ENCODE data around the gene MAP4K4.
"Not testable (repeated sequence)": the region's sequence is repeated elsewhere in the genome, so short reads cannot be mapped to it uniquely, and the experiment has no call there.

The MAP4K4 gene

DNA sequence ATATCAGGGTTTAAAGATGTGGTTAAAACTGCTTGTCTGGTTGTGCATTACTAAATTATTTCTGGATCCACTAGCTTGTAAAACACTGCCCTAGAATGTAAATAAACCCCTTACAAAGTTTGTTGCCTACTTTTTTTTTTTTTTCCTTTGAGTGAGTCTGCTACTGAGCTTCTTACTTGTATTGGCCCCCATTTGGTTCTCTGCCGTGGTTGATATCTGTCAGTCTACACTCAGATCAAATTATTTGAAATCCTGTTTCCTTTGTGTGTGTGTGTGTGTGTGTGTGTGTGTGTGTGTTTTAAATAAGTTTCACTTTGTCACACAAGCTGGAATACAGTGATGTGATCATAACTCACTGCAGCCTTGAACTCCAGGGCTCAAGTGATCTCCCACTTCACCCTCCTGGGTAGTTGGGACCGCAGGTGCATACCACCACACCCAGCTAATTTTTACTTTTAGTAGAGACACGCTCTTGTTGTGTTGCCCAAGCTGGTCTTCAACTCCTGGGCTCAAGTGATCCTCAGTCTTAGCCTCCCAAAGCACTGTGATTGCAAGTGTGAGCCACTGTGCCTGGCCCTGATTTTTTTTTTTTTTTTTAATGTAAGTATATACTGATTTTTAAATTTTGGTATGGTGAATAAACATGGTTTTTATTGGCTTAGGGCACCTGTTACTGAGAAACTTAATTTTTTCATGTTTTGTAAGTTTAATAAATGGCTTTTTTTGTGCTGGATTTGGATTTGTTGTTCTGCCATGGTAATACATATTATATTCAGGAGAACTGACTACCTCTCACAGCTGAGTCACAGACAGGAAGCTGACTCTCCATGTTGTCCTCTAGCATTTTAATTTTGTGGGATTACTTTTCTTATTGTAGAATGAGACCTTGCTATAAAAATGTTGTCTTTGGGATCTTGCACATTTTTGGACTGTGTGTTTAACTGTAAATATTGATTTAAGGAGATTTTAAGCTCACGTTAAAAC, 48.5 kb downstream of the MAP4K4 start:
- Histone ChIP-seq H3K36me3 (replicated peaks) (no peaks in the 10 kb centered on the region), H3K9me3 (no peaks in the 10 kb centered on the region; the same call in 1 of the 2 replicates), H3K27me3 (ENCODE audit: low read depth) (no peaks in the 10 kb centered on the region), H3K4me1 (peaks cover 19% of the 10 kb centered on the region), H3K4me3 (no peak overlapping the region)
- in situ Hi-C loops (cut with MboI; ENCODE audit: low sequenced_read_pairs): no loop called here
- no peak for DNase-seq (ENCODE audit: low spot score in 2 of 2)

DNA sequence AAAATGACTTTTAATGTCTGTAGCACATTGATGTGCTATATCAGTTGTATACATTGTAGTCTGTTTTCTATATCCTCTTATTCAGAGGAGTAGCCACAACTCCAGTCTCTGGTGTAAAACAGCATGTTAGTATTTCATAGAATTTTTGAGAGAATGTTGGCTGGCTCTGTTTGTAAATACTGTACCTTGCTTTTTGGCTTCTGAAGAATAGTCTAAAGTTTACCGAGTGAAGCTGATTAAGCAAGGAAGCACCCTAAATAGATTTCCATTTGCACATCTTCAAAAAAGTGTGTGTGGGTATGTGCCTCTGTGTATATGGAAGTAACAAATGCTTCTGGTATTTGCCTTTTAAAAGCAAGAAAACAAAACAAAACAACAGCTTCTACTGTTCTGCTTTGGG, 50.5 kb downstream of the MAP4K4 start:
- Histone ChIP-seq H3K4me3 (no peak overlapping the region), H3K36me3 (replicated peaks) (no peaks in the 10 kb centered on the region), H3K9me3 (no peaks in the 10 kb centered on the region; the same call in 1 of the 2 replicates), H3K27me3 (ENCODE audit: low read depth) (no peaks in the 10 kb centered on the region), H3K4me1 (peaks cover 34% of the 10 kb centered on the region)
- no peak for DNase-seq (ENCODE audit: low spot score in 2 of 2)
- in situ Hi-C loops (cut with MboI; ENCODE audit: low sequenced_read_pairs): no loop called here

DNA sequence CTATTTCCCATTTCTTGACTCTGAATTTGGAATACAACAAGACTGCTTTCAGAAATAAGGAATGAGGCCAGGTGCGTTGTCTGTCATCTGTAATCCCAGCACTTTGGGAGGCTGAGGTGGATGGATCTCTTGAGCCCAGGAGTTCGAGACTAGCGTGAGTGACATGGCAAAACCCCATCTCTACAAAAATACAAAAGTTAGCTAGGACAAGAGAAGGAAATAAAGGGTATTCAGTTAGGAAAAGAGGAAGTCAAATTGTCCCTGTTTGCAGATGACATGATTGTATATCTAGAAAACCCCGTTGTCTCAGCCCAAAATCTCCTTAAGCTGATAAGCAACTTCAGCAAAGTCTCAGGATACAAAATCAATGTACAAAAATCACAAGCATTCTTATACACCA, 51.0 kb downstream of the MAP4K4 start:
- in situ Hi-C loops (cut with MboI; ENCODE audit: low sequenced_read_pairs); H3K36me3 ChIP-seq (replicated peaks); H3K9me3 ChIP-seq; H3K4me3 ChIP-seq; DNase-seq (ENCODE audit: low spot score in 2 of 2); H3K27me3 ChIP-seq (ENCODE audit: low read depth): not testable (repeated sequence)
- H3K4me1 ChIP-seq: peaks cover 37% of the 10 kb centered on the region

DNA sequence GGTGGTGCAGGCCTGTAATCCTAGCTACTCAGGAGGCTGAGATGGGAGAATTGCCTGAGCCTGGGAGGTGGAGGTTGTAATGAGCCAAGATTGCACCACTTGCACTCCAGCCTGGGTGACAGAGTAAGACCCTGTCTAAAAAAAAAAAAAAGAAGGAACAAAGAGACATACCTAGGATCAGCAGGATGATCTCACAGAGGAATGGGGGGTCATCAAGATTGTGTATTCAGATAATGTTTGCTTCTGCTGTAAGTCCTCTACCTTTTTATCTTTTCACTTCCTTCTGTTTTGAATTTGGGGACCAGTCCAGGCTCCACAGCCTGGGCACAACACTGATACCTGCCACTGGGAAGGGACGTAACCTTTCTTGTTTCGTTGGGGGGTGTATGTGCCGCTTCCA, 53.2 kb downstream of the MAP4K4 start:
- no peaks in the 10 kb centered on the region; the same call in 1 of the 2 replicates for H3K9me3 ChIP-seq
- in situ Hi-C loops (cut with MboI; ENCODE audit: low sequenced_read_pairs): no loop called here
- no peaks in the 10 kb centered on the region for H3K36me3 ChIP-seq (replicated peaks)
- peaks cover 44% of the 10 kb centered on the region for H3K4me1 ChIP-seq
- no peaks in the 10 kb centered on the region for H3K27me3 ChIP-seq (ENCODE audit: low read depth)
- no peak for DNase-seq (ENCODE audit: low spot score in 2 of 2)
- H3K4me3 ChIP-seq: no peak overlapping the region

DNA sequence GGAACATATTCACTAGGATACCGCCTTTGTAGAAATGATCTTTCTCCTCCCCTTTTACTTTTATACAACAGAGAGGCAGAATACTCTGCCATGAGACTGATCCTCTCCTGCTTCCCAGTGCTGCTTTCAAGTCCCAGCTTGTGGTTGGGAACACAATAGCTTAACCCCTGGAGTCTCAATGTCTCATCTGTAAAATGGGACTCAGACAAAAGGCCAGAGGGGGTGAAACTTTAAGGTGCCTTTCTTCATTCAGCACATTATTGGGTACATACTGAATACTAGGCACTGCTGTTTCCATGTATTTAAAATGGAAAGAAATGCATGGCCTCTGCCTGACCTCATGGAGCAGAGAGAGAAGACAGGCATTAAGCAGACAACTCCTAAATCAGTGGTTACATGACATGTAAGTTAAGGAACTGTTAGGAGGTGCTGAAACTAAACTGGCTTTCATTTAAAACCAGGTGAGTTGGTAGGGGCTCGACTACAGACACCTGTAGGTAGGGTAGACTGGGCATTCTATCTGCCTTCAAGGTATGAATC, 53.8 kb downstream of the MAP4K4 start:
- no peaks in the 10 kb centered on the region; the same call in 1 of the 2 replicates for H3K9me3 ChIP-seq
- H3K27me3 ChIP-seq (ENCODE audit: low read depth): no peaks in the 10 kb centered on the region
- in situ Hi-C loops (cut with MboI; ENCODE audit: low sequenced_read_pairs): no loop called here
- DNase-seq (ENCODE audit: low spot score in 2 of 2): no peak
- no peak overlapping the region for H3K4me3 ChIP-seq
- no peaks in the 10 kb centered on the region for H3K36me3 ChIP-seq (replicated peaks)
- peaks cover 38% of the 10 kb centered on the region for H3K4me1 ChIP-seq

DNA sequence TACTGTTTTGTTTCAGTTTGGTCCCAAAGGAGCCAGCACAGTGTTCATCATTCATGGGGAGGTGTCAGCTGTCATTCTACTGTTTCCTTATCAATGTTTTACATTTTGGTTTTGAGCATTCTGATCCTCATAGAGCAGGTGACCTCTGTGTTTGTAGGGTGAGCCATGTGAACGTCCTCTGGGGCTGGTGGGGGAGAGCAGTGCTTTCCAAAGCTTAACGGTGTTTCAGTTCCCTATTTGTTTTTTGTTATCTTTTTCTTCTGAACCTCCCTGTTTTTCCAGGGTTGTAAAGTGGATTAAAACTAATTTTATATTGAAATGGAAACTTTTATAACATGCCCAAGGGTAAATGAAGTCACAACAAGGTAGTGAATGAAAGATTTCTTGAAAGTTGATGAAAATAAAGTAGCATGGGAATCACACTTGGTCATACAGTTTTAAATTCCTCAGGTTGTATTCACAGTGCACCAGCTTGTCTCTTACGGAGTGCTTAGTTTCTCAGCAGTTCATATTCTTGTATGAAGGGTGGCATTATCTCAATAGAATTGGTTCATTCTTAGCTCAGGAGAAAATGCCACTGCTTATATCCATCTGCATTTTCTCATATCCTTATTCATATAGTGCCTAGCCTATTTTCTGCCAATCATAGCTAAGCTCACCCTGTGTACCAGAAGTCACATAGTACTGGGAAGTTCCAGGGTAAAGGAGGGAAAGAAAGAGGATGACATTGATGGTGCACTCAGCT, 54.5 kb downstream of the MAP4K4 start:
- no peak overlapping the region for H3K4me3 ChIP-seq

DNA sequence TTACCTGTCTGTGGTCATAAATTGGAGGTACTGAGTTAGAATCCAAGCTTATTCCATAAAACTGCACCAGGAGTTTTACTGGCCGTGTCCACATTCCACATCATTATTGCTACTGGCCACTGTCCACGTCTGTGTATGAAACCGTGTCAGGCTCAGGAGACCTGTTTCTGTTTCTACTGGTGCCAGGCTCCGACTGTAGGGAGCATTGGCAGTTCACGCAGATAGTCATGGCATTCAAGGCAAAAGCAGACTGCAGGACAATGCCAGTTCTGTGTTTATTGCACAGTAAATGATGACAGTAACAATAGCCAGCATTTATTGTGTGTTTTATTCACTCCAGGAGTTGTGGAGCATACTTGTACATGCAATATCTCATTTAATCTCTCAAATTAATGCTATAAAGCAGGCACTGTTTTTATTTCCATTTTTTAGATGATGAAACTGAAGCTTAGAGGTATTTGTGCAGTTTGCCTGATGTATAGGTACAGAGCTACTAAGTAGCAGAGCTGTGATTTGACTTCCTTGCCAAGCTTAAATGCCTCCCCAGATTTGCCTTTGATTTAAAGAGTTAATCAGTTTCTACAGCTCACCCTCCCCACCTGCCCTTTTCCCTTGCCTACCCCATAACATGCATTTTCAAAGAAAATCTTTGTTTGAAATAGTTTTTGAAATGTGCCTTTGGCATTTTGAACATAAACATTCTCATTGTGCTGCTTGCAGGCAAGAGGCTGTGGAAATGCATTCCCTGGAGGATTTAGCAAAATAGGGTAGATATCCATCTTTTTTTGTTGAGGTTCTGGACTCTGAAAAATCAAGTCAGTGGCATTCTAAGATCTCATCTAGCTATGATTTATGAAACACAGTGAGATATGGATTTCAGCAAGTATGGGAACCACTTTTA, 55.5 kb downstream of the MAP4K4 start:
- H3K9me3 ChIP-seq: no peaks in the 10 kb centered on the region; the same call in 1 of the 2 replicates
- DNase-seq (ENCODE audit: low spot score in 2 of 2): peak; percentile 54 to 88
- no peaks in the 10 kb centered on the region for H3K27me3 ChIP-seq (ENCODE audit: low read depth)
- peaks cover 36% of the 10 kb centered on the region for H3K4me1 ChIP-seq
- H3K4me3 ChIP-seq: no peak overlapping the region
- in situ Hi-C loops (cut with MboI; ENCODE audit: low sequenced_read_pairs): no loop called here
- H3K36me3 ChIP-seq (replicated peaks): no peaks in the 10 kb centered on the region

More for the DNA sequence above, 54.5 kb downstream of the MAP4K4 start:
- Histone ChIP-seq H3K9me3 (no peaks in the 10 kb centered on the region; the same call in 1 of the 2 replicates), H3K4me1 (peaks cover 36% of the 10 kb centered on the region), H3K36me3 (replicated peaks) (no peaks in the 10 kb centered on the region), H3K27me3 (ENCODE audit: low read depth) (no peaks in the 10 kb centered on the region)
- DNase-seq (ENCODE audit: low spot score in 2 of 2): no peak
- in situ Hi-C loops (cut with MboI; ENCODE audit: low sequenced_read_pairs): no loop called here

DNA sequence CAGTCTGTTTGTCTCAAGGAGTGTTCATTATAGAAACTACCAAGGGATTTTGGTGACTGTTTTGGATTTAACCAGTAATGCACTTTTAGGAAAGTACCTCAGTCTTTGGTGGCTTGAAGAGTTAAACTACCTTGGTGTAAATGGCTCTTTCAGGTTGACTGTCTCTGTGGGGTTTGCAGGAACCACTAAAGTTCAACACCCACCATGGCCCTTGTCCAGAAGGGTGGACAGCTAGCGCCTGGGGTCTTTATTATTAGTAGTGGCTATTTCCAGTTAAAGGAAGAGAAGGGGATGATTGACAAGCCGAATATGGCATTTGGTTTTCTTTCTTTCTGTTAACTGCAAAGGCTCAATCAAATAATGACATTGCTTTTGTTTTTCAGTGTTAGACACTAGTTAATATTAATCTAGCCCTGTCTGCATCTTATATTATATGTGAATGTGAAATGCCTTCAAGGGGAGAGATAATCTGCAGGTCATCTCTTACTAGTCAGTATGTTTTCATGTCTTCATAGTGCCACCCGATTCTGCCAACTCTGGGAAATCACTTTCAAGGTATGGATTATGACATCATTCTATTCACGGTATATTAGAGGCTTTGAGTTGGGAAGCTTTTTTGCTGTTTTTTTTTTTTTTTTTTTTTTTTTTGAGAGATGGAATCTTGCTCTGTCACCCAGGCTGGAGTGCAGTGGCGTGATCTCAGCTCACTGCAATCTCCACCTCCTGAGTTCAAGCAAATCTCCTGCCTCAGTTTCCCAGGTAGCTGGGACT, 56.4 kb downstream of the MAP4K4 start:
- in situ Hi-C loops (cut with MboI; ENCODE audit: low sequenced_read_pairs): no loop called here
- DNase-seq (ENCODE audit: low spot score in 2 of 2): no peak
- no peaks in the 10 kb centered on the region for H3K36me3 ChIP-seq (replicated peaks)
- no peaks in the 10 kb centered on the region for H3K27me3 ChIP-seq (ENCODE audit: low read depth)
- no peak overlapping the region for H3K4me3 ChIP-seq
- peaks cover 36% of the 10 kb centered on the region for H3K4me1 ChIP-seq
- no peaks in the 10 kb centered on the region for H3K9me3 ChIP-seq

DNA sequence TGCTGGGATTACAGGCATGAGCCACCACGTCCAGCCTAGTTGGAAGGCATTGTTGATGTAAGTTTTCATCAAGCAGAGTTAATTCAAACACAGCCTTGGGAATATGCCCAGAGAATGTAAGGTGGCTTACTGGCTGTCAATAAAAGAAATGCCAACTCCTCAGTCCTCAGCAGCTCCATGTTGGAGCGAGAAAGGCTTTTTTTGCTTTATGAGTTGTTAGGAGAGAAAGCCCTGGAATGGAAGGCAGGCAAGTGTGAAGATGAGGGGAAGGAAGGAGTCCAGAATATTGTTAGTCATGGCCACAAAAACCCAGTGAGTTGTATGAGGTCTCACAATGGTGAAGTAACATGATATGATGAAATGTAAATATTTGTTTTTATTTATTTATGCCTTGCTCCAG, 57.1 kb downstream of the MAP4K4 start:
- Histone ChIP-seq H3K36me3 (replicated peaks) (no peaks in the 10 kb centered on the region), H3K9me3 (no peaks in the 10 kb centered on the region), H3K4me3 (no peak overlapping the region), H3K4me1 (peaks cover 36% of the 10 kb centered on the region), H3K27me3 (ENCODE audit: low read depth) (no peaks in the 10 kb centered on the region)
- in situ Hi-C loops (cut with MboI; ENCODE audit: low sequenced_read_pairs): no loop called here
- DNase-seq (ENCODE audit: low spot score in 2 of 2): no peak

DNA sequence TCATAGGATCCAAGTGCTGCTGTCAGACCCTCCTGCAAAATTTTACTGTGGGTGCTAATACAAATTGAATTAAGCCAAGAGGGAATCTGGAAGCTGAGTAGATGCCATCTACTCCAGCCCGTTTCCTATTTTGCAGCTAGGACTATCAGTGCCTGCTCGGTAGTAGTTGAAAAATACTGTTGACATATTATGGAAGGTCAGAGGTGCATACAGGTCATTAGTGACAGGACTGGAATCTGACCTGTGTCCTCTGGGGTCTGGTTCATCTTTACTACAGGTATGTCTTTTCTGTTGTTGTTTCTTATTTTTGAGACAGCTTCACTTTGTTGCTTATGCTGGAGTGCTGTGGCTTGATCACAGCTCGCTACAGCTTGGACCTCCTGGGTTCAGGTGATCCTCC, 58.8 kb downstream of the MAP4K4 start:
- no peaks in the 10 kb centered on the region for H3K9me3 ChIP-seq
- H3K27me3 ChIP-seq (ENCODE audit: low read depth): no peaks in the 10 kb centered on the region
- H3K36me3 ChIP-seq (replicated peaks): no peaks in the 10 kb centered on the region
- peaks cover 32% of the 10 kb centered on the region for H3K4me1 ChIP-seq
- H3K4me3 ChIP-seq: no peak overlapping the region
- no peak for DNase-seq (ENCODE audit: low spot score in 2 of 2)
- in situ Hi-C loops (cut with MboI; ENCODE audit: low sequenced_read_pairs): no loop called here

DNA sequence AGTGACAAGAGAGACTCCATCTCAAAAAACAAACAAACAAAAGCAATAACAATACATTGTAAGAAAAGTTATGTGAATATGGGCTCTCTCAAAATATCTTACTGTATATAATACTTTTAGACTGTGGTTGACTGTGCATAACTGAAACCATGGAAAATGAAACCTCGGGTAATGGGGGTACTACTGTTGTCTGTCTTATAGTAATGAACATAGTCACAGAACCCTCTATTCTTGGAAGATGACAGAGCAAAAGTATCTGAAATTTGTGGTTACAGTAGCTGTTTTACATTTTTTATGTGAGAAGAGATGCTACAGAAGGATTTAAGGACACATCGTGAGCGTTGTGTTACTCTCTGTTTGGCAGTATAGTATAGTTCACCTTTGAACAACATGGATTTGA, 60.5 kb downstream of the MAP4K4 start:
- Histone ChIP-seq H3K36me3 (replicated peaks) (no peaks in the 10 kb centered on the region), H3K9me3 (no peaks in the 10 kb centered on the region), H3K4me3 (no peak overlapping the region), H3K4me1 (peaks cover 18% of the 10 kb centered on the region), H3K27me3 (ENCODE audit: low read depth) (no peaks in the 10 kb centered on the region)
- in situ Hi-C loops (cut with MboI; ENCODE audit: low sequenced_read_pairs): no loop called here
- no peak for DNase-seq (ENCODE audit: low spot score in 2 of 2)

DNA sequence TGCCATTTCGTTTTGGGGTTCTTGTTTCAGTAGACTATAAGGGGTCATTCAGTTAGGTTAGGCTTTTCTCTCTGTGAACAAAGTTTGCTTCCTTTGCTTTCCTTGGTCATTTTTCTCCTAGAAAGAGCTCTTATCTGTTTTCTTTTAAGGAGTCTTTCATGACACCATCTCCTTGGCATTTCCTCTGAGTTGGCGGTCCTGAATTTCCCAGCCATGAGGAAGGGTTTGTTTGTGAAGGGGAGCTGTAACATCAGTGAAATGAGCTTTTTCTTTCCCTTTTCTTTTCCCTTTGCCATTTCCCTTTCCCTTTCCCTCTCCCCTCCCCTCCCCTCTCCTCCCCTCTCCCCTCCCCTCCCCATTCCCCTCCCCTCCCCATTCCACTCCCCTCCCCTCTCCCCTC, 61.7 kb downstream of the MAP4K4 start:
- H3K4me1 ChIP-seq: peaks cover 8% of the 10 kb centered on the region

More for the DNA sequence above, 61.7 kb downstream of the MAP4K4 start:
- Histone ChIP-seq H3K9me3 (no peaks in the 10 kb centered on the region), H3K4me3 (no peak overlapping the region), H3K36me3 (replicated peaks) (no peaks in the 10 kb centered on the region), H3K27me3 (ENCODE audit: low read depth) (no peaks in the 10 kb centered on the region)
- DNase-seq (ENCODE audit: low spot score in 2 of 2): no peak
- in situ Hi-C loops (cut with MboI; ENCODE audit: low sequenced_read_pairs): no loop called here
